Epithelial cell of proximal tubule (primary cell): ENCODE measurements around the gene MAD1L1. TPM values are rescaled to one million over a fixed set of nuclear protein-coding genes. Genes with fewer than 3 reads are reported as not detected.

ENCODE experiments used
- DNase-seq: peaks from one replicate; pipeline ENCODE4 v3.0.0-alpha.2; 2011; ENCODE audit warnings: low read depth
- H3K4me3 ChIP-seq: 2 replicates; pipeline ENCODE4 v1.5.1; 2011; ENCODE audit warnings: low read depth, mild to moderate bottlenecking, low read length
- CTCF ChIP-seq: conservative IDR thresholded peaks from 2 replicates; pipeline ENCODE4 v1.5.1; 2012; ENCODE audit warnings: low read depth, mild to moderate bottlenecking, low read length
- total RNA-seq: library from RNA; depleted of rRNA; stranded (reverse); fragments of >200 nt; gene quantifications from 2 replicates; pipeline ENCODE4 v1.2.3, GENCODE V29; 2015

The MAD1L1 gene
- total RNA-seq, 1 donor from 2014 or later = 83.4 TPM

DNA sequence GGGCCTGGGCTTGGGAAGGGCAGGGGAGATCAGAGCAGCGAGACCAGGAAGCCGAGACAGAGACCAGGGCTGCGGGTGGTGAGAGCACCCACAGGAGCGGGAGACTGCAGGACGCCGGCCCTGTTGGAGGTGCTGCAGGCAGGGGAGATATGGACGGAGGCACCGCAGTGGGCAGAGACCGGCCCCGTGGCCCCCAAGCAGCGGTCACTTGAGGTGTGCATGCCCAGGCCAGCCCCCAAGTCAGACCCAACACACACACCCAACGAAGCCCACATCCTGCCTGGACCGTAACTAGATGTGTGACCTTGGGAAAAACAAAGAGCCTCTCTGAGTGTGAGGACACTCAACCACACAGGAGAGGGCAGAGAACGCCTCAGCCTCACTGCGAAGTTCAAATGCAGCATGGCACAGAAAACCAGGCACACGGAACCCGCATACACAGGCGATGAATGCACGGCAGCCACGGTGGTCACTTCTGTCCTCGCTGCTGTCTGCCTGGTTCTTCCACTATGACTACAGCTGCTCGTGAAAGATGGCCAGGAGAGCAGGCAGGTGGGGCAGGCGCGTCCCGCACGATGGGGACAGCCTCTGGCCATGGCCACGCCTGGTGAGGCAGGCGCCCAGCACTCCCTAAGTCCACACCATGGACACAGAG is 214.7 kb downstream of the MAD1L1 start:
- no peak overlapping the region for H3K4me3 ChIP-seq
- DNase-seq = no peak
- no peak for TF ChIP-seq CTCF

DNA sequence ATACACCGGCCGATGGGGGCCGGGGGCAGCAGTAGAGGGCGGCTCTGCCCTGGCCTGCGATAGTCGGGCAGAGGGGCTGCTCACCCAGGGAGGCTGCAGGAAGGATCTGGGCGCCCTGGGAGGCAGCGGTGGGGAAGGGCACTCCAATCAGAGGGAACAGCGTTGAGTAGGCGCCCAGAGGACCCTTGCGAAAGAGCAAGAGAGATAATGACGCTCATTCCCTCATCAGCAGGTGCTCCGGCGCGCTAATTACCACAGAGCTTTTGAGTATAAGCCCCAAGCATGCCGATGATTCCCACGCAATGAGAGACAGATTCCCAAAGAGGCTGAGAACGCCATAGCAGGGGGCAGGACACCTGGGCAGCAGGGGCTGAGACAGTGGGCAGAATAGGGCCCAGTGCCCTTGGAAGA is 215.3 kb downstream of the MAD1L1 start:
- no peak for DNase-seq
- H3K4me3 ChIP-seq = no peak overlapping the region
- TF ChIP-seq CTCF = no peak

GRCh38 chr7:2016761-2017480 is 215.8 kb downstream of the MAD1L1 start:
- no peak for DNase-seq
- TF ChIP-seq CTCF = no peak
- H3K4me3 ChIP-seq = no peak overlapping the region

GRCh38 chr7:2016021-2016631 is 216.6 kb downstream of the MAD1L1 start:
- no peak for TF ChIP-seq CTCF
- no peak for DNase-seq
- no peak overlapping the region for H3K4me3 ChIP-seq

DNA sequence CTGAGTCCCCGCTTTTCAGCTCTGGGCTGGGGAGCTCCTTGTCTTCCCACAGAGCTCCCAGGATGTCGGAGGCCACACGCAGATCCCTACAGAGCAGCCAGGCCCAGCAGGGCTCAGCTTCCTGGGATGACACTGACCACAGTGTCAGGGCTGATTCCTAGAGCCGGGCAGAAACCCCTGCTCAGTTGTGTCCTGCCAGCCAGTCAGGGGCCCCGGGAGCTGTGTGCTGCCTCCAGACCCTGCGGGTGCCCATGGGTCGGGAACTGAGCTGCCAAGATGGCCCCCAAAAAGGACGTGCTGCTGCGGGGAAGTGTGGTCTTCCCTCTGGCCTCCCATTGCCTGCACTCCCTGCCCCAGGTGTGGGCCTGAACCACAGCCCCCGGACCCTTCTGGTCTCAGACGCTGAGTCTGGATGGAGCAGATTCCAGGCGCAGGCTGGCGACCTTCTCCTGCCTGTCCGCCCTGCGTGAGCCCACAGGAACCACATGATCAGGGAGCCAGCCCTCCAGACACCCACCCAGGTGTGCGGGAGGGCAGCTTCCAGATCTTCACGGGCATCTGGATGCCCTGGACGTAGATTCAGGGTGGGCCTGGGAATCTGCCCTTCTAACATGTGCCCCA is 217.4 kb downstream of the MAD1L1 start:
- no peak for TF ChIP-seq CTCF
- no peak overlapping the region for H3K4me3 ChIP-seq
- DNase-seq = no peak

- no peak overlapping the region for H3K4me3 ChIP-seq
- no peak for DNase-seq
- no peak for TF ChIP-seq CTCF
Observed at GRCh38 chr7:2014391-2015241, 218.1 kb downstream of the MAD1L1 start.
